HepG2 (cell line): ENCODE results near the gene TUBG1. TPM values are rescaled to one million over a fixed set of nuclear protein-coding genes. Genes with fewer than 3 reads are reported as not detected.

Source experiments
- BCL3 ChIP-seq: sonication (generic); formaldehyde crosslinking; IDR thresholded peaks from 2 replicates; pipeline ENCODE4 v1.5.1; 2020; ENCODE audit warnings: mild to moderate bottlenecking, missing genetic modification reagents, moderate library complexity
- CHCHD3 ChIP-seq: sonication (generic); formaldehyde crosslinking; IDR thresholded peaks from 2 replicates; pipeline ENCODE4 v1.8.0; 2022; ENCODE audit warnings: mild to moderate bottlenecking, missing genetic modification reagents, moderate library complexity
- ETV5 ChIP-seq: IDR thresholded peaks from 2 replicates; pipeline ENCODE4 v1.6.1; 2018; ENCODE audit warnings: missing biosample characterization, missing genetic modification reagents, inconsistent platforms, borderline replicate concordance
- GATAD1 ChIP-seq: IDR thresholded peaks from 2 replicates; pipeline ENCODE4 v1.6.1; 2016; ENCODE audit warnings: missing genetic modification reagents, missing compliant biosample characterization
- HOXA9 ChIP-seq: sonication (generic); formaldehyde crosslinking; IDR thresholded peaks from 2 replicates; pipeline ENCODE4 v1.8.1; 2022; ENCODE audit warnings: missing genetic modification reagents, mild to moderate bottlenecking, moderate library complexity, borderline replicate concordance
- MXI1 ChIP-seq: IDR thresholded peaks from 3 replicates; pipeline ENCODE4 v1.6.1; 2012; ENCODE audit warnings: low read depth, low read length, inconsistent platforms, borderline replicate concordance
- PAWR ChIP-seq: sonication (generic); formaldehyde crosslinking; IDR thresholded peaks from 2 replicates; pipeline ENCODE4 v1.4.0; 2020; ENCODE audit warnings: missing genetic modification reagents, mild to moderate bottlenecking, borderline replicate concordance
- PITX1 ChIP-seq: sonication (generic); formaldehyde crosslinking; IDR thresholded peaks from 2 replicates; pipeline ENCODE4 v1.5.1; 2020; ENCODE audit warnings: mild to moderate bottlenecking, missing genetic modification reagents
- POLR2AphosphoS5 ChIP-seq: IDR thresholded peaks from 2 replicates; pipeline ENCODE4 v1.6.1; 2012; ENCODE audit warnings: low read depth, low read length
- TARDBP ChIP-seq: sonication (generic); formaldehyde crosslinking; IDR thresholded peaks from 2 replicates; pipeline ENCODE4 v1.8.0; 2022; ENCODE audit warnings: mild to moderate bottlenecking, missing genetic modification reagents
- THAP9 ChIP-seq: sonication (generic); formaldehyde crosslinking; IDR thresholded peaks from 2 replicates; pipeline ENCODE4; 2020; ENCODE audit warnings: missing genetic modification reagents, mild to moderate bottlenecking, borderline replicate concordance
- ZFP37 ChIP-seq: sonication (generic); formaldehyde crosslinking; IDR thresholded peaks from 2 replicates; pipeline ENCODE4 v1.4.0; 2020; ENCODE audit warnings: missing genetic modification reagents, borderline replicate concordance
- ZKSCAN8 ChIP-seq: IDR thresholded peaks from 2 replicates; pipeline ENCODE4 v1.6.1; 2016; ENCODE audit warnings: borderline replicate concordance, missing genetic modification reagents, missing compliant biosample characterization
- ZMAT3 ChIP-seq: sonication (generic); formaldehyde crosslinking; conservative IDR thresholded peaks from 2 replicates; pipeline ENCODE4 v1.7.0; 2021; ENCODE audit warnings: missing genetic modification reagents
- ZNF552 ChIP-seq: sonication (generic); formaldehyde crosslinking; IDR thresholded peaks from 2 replicates; pipeline ENCODE4 v1.9.0; 2022; ENCODE audit warnings: missing genetic modification reagents, mild to moderate bottlenecking, borderline replicate concordance
- ZNF660 ChIP-seq: sonication (generic); formaldehyde crosslinking; IDR thresholded peaks from 2 replicates; pipeline ENCODE4 v1.5.1; 2020; ENCODE audit warnings: mild to moderate bottlenecking, low read depth, missing genetic modification reagents, borderline replicate concordance
- ZNF672 ChIP-seq: sonication (generic); formaldehyde crosslinking; IDR thresholded peaks from 2 replicates; pipeline ENCODE4 v1.8.1; 2022; ENCODE audit warnings: missing genetic modification reagents
- ZNF841 ChIP-seq: sonication (generic); formaldehyde crosslinking; IDR thresholded peaks from 2 replicates; pipeline ENCODE4 v1.8.1; 2023; ENCODE audit warnings: missing genetic modification reagents, borderline replicate concordance
- ZZZ3 ChIP-seq: sonication (generic); formaldehyde crosslinking; IDR thresholded peaks from 2 replicates; pipeline ENCODE4 v1.4.0; 2020; ENCODE audit warnings: missing genetic modification reagents, mild to moderate bottlenecking, borderline replicate concordance
- polyA plus RNA-seq, 8 experiments: library from polyadenylated mRNA; depleted of rRNA in 3 of 8; stranded (reverse) in 7 of 8; unstranded in 1 of 8; fragments of >200 nt; fragmentation: Illumina TruSeq in 4 of 8; extraction: Trizol in 4 of 8; gene quantifications; 2 replicates each; pipeline versions ENCODE4 v1.2.1 to v1.2.3, GENCODE V29; 2011 to 2016; ENCODE audit warnings: low read depth in 4 of 8, missing spikeins in 1 of 8, mixed read lengths in 1 of 8; ENCODE audit not compliant: insufficient read depth in 1 of 8
- total RNA-seq, 5 experiments: library from RNA; depleted of rRNA; stranded (reverse); fragments of >200 nt; fragmentation: Illumina TruSeq; extraction: Trizol; gene quantifications; 2 replicates each; pipeline ENCODE4 v1.2.3, GENCODE V29; 2016; ENCODE audit warnings: low read depth in 1 of 5
- TF ChIP-seq, protein P1 (sequence below), 2 experiments: sonication (generic) in 1 of 2; formaldehyde crosslinking in 1 of 2; IDR thresholded peaks; 2 replicates each; pipeline versions ENCODE4 v1.4.0 to v1.6.1; 2018 to 2020; ENCODE audit warnings: missing genetic modification reagents in 2 of 2, borderline replicate concordance in 1 of 2, low read depth in 1 of 2, mild to moderate bottlenecking in 1 of 2, missing biosample characterization in 1 of 2
- TF ChIP-seq, protein P2 (sequence below): sonication (generic); formaldehyde crosslinking; IDR thresholded peaks from 2 replicates; pipeline ENCODE4 v1.9.0; 2022; ENCODE audit warnings: missing genetic modification reagents, mild to moderate bottlenecking, borderline replicate concordance

Gene TUBG1
- total and polyA plus RNA-seq, 2 of the 13 experiments (the other 11 are each of a cell fraction or from before 2014, with no cell fraction given) = 74.1 to 137 TPM

DNA sequence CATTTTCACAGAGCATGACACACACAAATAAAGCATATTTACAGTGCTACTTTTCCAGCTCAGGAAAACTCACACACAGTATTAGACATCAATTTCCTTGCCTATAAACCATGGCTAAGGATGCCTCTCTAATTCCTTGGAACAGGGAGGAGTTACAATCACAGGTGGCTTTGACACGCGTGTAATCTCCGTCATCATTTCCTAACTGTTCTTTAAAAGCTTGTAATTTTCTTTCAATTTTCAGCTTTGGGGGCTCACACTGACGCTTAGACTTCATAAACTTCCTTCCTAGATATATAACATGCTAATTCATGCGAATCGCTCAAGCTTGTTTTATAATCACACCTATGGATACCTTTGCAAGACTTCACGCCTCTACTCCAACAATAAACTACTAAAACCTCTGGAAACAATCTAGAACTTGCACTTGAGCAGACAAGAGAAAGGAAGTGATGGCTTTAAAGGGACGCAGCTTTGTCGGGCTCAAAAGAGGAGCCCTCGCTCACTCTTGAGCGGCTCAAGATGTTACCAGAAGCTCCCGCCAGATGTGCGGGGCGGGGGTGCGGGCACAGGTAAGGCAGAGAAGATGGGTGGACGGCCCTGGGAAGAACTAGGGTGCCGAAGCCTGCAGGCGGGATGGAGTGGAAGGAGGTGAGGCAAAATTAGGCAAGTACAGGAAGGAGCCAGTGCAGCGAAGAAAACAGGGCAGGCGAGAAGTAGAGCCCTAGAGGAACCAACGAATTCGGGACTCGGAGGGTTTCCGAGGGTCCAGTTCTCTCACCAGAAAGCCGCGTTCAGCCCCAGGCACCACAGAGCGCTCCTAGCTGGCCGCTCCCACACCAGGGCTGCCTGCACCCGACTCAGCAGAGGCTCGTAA is 940 bp upstream of the TUBG1 start (continued):
- TF ChIP-seq, protein P1, sequence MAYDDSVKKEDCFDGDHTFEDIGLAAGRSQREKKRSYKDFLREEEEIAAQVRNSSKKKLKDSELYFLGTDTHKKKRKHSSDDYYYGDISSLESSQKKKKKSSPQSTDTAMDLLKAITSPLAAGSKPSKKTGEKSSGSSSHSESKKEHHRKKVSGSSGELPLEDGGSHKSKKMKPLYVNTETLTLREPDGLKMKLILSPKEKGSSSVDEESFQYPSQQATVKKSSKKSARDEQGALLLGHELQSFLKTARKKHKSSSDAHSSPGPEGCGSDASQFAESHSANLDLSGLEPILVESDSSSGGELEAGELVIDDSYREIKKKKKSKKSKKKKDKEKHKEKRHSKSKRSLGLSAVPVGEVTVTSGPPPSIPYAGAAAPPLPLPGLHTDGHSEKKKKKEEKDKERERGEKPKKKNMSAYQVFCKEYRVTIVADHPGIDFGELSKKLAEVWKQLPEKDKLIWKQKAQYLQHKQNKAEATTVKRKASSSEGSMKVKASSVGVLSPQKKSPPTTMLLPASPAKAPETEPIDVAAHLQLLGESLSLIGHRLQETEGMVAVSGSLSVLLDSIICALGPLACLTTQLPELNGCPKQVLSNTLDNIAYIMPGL (CRISPR knock-in tag; IDR thresholded peaks at IDR 0.05; ENCODE audit: borderline replicate concordance in 1 of 2, low read depth in 1 of 2) = peak in 1 of 2 experiments; percentile 6; a peak in 1 of 4 replicates
- TF ChIP-seq ZKSCAN8 (CRISPR knock-in tag) (no peak), ZNF841 (no peak), TARDBP (peak; percentile 32; the same call in 1 of the 2 replicates), POLR2AphosphoS5 (no peak), HOXA9 (no peak), BCL3 (CRISPR knock-in tag) (no peak), ZMAT3 (CRISPR knock-in tag) (0 out of 2 replicates have a peak, but pooled peaks have one; percentile 54), ZNF552 (CRISPR knock-in tag) (no peak), ZNF660 (CRISPR knock-in tag) (no peak), PITX1 (CRISPR knock-in tag) (no peak), ZFP37 (CRISPR knock-in tag) (no peak), CHCHD3 (CRISPR knock-in tag) (no peak), MXI1 (no peak), PAWR (CRISPR knock-in tag) (no peak), ZNF672 (no peak), THAP9 (CRISPR knock-in tag) (no peak), ETV5 (CRISPR knock-in tag) (no peak), GATAD1 (CRISPR knock-in tag) (no peak), ZZZ3 (no peak)
- TF ChIP-seq, protein P2, sequence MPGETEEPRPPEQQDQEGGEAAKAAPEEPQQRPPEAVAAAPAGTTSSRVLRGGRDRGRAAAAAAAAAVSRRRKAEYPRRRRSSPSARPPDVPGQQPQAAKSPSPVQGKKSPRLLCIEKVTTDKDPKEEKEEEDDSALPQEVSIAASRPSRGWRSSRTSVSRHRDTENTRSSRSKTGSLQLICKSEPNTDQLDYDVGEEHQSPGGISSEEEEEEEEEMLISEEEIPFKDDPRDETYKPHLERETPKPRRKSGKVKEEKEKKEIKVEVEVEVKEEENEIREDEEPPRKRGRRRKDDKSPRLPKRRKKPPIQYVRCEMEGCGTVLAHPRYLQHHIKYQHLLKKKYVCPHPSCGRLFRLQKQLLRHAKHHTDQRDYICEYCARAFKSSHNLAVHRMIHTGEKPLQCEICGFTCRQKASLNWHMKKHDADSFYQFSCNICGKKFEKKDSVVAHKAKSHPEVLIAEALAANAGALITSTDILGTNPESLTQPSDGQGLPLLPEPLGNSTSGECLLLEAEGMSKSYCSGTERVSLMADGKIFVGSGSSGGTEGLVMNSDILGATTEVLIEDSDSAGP (CRISPR knock-in tag) = no peak
